OCI-LY3 (cell line): Measurements from ENCODE around the gene ZNF106.

Experiments
- EZH2phosphoT487 ChIP-seq: fragments of 200-600 bp; shearing (Covaris generic); IDR thresholded peaks from 2 replicates; pipeline ENCODE4 v1.6.1; 2018; ENCODE audit warnings: antibody characterized with exemption, mixed run types, low read depth
- TF ChIP-seq, protein P1 (sequence below): fragments of 200-600, 300-600 bp; sonication (generic); IDR thresholded peaks from 2 replicates; pipeline ENCODE4 v1.5.1; 2014; ENCODE audit warnings: antibody characterized with exemption, low read length, low read depth

DNA sequence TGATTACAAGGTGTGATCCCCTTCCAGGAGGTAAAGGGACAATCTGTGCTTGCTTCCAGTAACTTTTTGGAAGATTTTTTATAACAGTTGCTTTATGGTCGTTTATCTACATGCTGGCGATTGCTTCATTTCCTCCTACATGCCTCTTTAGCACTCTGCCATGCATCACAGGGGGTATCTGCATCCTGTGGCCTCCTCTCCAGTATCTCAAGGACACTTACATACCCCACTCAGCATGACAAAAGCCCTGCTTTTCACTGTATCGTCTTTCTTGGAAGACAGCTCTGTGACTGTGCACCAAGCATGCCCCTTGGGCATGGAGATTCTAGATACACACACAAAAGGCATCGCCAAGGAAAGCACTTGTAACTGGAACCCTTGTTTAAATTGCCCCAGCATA is 106.3 kb downstream of the ZNF106 start:
- TF ChIP-seq, protein P1, sequence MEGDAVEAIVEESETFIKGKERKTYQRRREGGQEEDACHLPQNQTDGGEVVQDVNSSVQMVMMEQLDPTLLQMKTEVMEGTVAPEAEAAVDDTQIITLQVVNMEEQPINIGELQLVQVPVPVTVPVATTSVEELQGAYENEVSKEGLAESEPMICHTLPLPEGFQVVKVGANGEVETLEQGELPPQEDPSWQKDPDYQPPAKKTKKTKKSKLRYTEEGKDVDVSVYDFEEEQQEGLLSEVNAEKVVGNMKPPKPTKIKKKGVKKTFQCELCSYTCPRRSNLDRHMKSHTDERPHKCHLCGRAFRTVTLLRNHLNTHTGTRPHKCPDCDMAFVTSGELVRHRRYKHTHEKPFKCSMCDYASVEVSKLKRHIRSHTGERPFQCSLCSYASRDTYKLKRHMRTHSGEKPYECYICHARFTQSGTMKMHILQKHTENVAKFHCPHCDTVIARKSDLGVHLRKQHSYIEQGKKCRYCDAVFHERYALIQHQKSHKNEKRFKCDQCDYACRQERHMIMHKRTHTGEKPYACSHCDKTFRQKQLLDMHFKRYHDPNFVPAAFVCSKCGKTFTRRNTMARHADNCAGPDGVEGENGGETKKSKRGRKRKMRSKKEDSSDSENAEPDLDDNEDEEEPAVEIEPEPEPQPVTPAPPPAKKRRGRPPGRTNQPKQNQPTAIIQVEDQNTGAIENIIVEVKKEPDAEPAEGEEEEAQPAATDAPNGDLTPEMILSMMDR, result no peak
- no peak for TF ChIP-seq EZH2phosphoT487
